Small intestine (tissue), 7 donors: ENCODE data around the gene SLC4A2. TPM values are rescaled to one million over a fixed set of nuclear protein-coding genes. Genes with fewer than 3 reads are reported as not detected.

Source experiments
- DNase-seq, 2 donors: peaks; one replicate each; pipeline versions ENCODE4 v3.0.0 to v3.0.0-alpha.2; 2013
- FAIRE-seq: peaks from 2 replicates; lab custom pipeline; 2012; peaks lifted over from hg19 to GRCh38; lab: Jason Lieb, UNC
- H3K27ac ChIP-seq, 3 donors: one replicate each; pipeline ENCODE4 v1.5.1; 2013; ENCODE audit warnings: low read length in 2 of 3, mild to moderate bottlenecking in 2 of 3, control low read depth in 1 of 3, inconsistent platforms in 1 of 3, low read depth in 1 of 3, moderate library complexity in 1 of 3
- H3K27me3 ChIP-seq, 3 donors: one replicate each; pipeline ENCODE4 v1.6.1; 2013; ENCODE audit warnings: low read length in 3 of 3, inconsistent platforms in 1 of 3; ENCODE audit not compliant: control insufficient read depth in 3 of 3, insufficient read depth in 3 of 3
- H3K36me3 ChIP-seq, 3 donors: one replicate each; pipeline ENCODE4 v1.6.1; 2013; ENCODE audit warnings: low read length in 3 of 3, inconsistent platforms in 1 of 3, low read depth in 1 of 3, mild to moderate bottlenecking in 1 of 3, moderate library complexity in 1 of 3; ENCODE audit not compliant: control insufficient read depth in 3 of 3, insufficient read depth in 2 of 3
- H3K4me1 ChIP-seq, 3 donors: one replicate each; pipeline ENCODE4 v1.6.1; 2013; ENCODE audit warnings: low read length in 2 of 3, inconsistent platforms in 1 of 3, low read depth in 1 of 3, mild to moderate bottlenecking in 1 of 3, moderate library complexity in 1 of 3; ENCODE audit not compliant: control insufficient read depth in 3 of 3, insufficient read depth in 2 of 3
- H3K4me3 ChIP-seq, 3 donors: one replicate each; pipeline ENCODE4 v1.5.1; 2013; ENCODE audit warnings: low read length in 3 of 3, control low read depth in 1 of 3, inconsistent platforms in 1 of 3, low read depth in 1 of 3, mild to moderate bottlenecking in 1 of 3, moderate library complexity in 1 of 3
- H3K9me3 ChIP-seq, 2 donors: one replicate each; pipeline ENCODE4 v1.6.1; 2013; ENCODE audit warnings: low read depth in 1 of 2, low read length in 1 of 2; ENCODE audit not compliant: control insufficient read depth in 2 of 2, insufficient read depth in 1 of 2
- WGBS, 3 donors: extraction: QIAGEN DNeasy Blood & Tissue Kit; methylation state at CpG; one replicate each; pipeline ENCODE4 v1.1.7; 2013; 5-methylcytosine and 5-hydroxymethylcytosine counted together
- polyA plus RNA-seq, 4 donors: library from polyadenylated mRNA; stranded (reverse) in 3 of 4; unstranded in 1 of 4; fragments of 200-250 nt in 3 of 4; fragments of 120-200 nt in 1 of 4; gene quantifications; one replicate each; pipeline versions ENCODE4 v1.2.1 to v1.2.3, GENCODE V29; 2013
- donor health status: healthy with polysubstance abuse.
- donor health status: control.
- donor health status: control.
- donor health status: Bipolar disorder and iron deficiency.
- donor health status: healthy.

SLC4A2 gene
- polyA plus RNA-seq, 4 donors, result 91.5 to 132 (median 103) TPM

- 5 to 9% (median 7%) methylated on average over 30 to 34 of the region's 34 CpGs for WGBS, 3 donors
- Histone ChIP-seq H3K9me3 (no peaks in the 10 kb centered on the region), H3K27ac (no peak overlapping the region), H3K27me3 (peaks cover 3 to 44% (median 10%) of the 10 kb centered on the region in 3 donors), H3K4me1 (peaks cover under 1 to 29% (median 6%) of the 10 kb centered on the region in 3 donors), H3K4me3 (peak overlapping the region in 1 of 3 donors; percentile 20), H3K36me3 (peaks cover 0 to 5% (median 0%) of the 10 kb centered on the region in 3 donors)
- FAIRE-seq (no peak), DNase-seq (peak; percentile 34 to 81)
These were observed 41.4 kb upstream of the SLC4A2 start for GRCh38 chr7:151017953-151018420.

- Histone ChIP-seq H3K27me3 (peaks cover 3 to 44% (median 10%) of the 10 kb centered on the region in 3 donors), H3K9me3 (no peaks in the 10 kb centered on the region), H3K36me3 (peaks cover 0 to 5% (median 0%) of the 10 kb centered on the region in 3 donors), H3K4me1 (peaks cover 0 to 25% (median 2%) of the 10 kb centered on the region in 3 donors), H3K4me3 (peak overlapping the region in 1 of 3 donors; percentile 20), H3K27ac (no peak overlapping the region)
- FAIRE-seq (no peak), DNase-seq (peak in 1 of 2 donors; percentile 73)
- WGBS, 3 donors, result 1 to 3% (median 2%) methylated on average over 49 to 82 of the region's 82 CpGs
These were observed 40.8 kb upstream of the SLC4A2 start for GRCh38 chr7:151018421-151019129.

GRCh38 chr7:151019130-151019447 is 40.3 kb upstream of the SLC4A2 start:
- Histone ChIP-seq H3K27ac (no peak overlapping the region), H3K9me3 (no peaks in the 10 kb centered on the region), H3K36me3 (peaks cover 0 to 2% (median 0%) of the 10 kb centered on the region in 3 donors), H3K4me1 (peaks cover 0 to 20% (median 2%) of the 10 kb centered on the region in 3 donors), H3K27me3 (peaks cover 3 to 44% (median 10%) of the 10 kb centered on the region in 3 donors), H3K4me3 (no peak overlapping the region)
- DNase-seq, result no peak
- 15 to 33% (median 20%) methylated on average over 15 to 20 of the region's 20 CpGs for WGBS, 3 donors
- no peak for FAIRE-seq

GRCh38 chr7:151020231-151020630 is 39.2 kb upstream of the SLC4A2 start:
- Histone ChIP-seq H3K27ac (no peak overlapping the region), H3K27me3 (peaks cover 3 to 44% (median 10%) of the 10 kb centered on the region in 3 donors), H3K4me3 (no peak overlapping the region), H3K36me3 (no peaks in the 10 kb centered on the region), H3K4me1 (peaks cover 0 to 17% (median 2%) of the 10 kb centered on the region in 3 donors), H3K9me3 (no peaks in the 10 kb centered on the region)
- FAIRE-seq, result no peak
- no peak for DNase-seq
- 56 to 59% (median 58%) methylated on average over 7 of the region's 7 CpGs for WGBS, 3 donors

GRCh38 chr7:151023232-151023631 is 36.2 kb upstream of the SLC4A2 start:
- DNase-seq, result no peak
- no peaks in the 10 kb centered on the region for H3K9me3 ChIP-seq
- 78 to 82% (median 82%) methylated on average over 10 of the region's 10 CpGs for WGBS, 3 donors
- H3K27ac ChIP-seq, result no peak overlapping the region
- H3K4me3 ChIP-seq, result no peak overlapping the region
- H3K27me3 ChIP-seq, result peaks cover 3 to 30% (median 10%) of the 10 kb centered on the region in 3 donors
- no peak for FAIRE-seq
- H3K4me1 ChIP-seq, result peaks cover 0 to 18% (median 2%) of the 10 kb centered on the region in 3 donors
- H3K36me3 ChIP-seq, result no peaks in the 10 kb centered on the region

GRCh38 chr7:151024435-151025056 is 34.8 kb upstream of the SLC4A2 start, which contains the start of gene ATG9B:
Gene ATG9B (minus strand): TSS chr7:151024494. CDS start chr7:151024423, 71 bp downstream.
- H3K4me3 ChIP-seq, result no peak within 1 kb of the TSS
- H3K9me3 ChIP-seq, result no peaks in the 10 kb centered on the region
- H3K27me3 ChIP-seq, result peaks cover 0 to 18% (median 5%) of the 10 kb centered on the region in 3 donors
- 70 to 73% (median 73%) methylated on average over 4 of the region's 4 CpGs for WGBS, 3 donors
- FAIRE-seq (no peak), DNase-seq (no peak)
- H3K27ac ChIP-seq, result no peak within 1 kb of the TSS
- H3K4me1 ChIP-seq, result peaks cover 0 to 16% (median 0%) of the 10 kb centered on the region in 3 donors
- H3K36me3 ChIP-seq, result no peaks in the 10 kb centered on the region

- H3K9me3 ChIP-seq, result no peaks in the 10 kb centered on the region
- H3K27me3 ChIP-seq, result peaks cover 0 to 2% (median 0%) of the 10 kb centered on the region in 3 donors
- peaks cover 0 to 16% (median 0%) of the 10 kb centered on the region in 3 donors for H3K4me1 ChIP-seq
- FAIRE-seq (no peak), DNase-seq (no peak)
- no peak overlapping the region for H3K4me3 ChIP-seq
- 83 to 86% (median 86%) methylated on average over 4 of the region's 4 CpGs for WGBS, 3 donors
- no peaks in the 10 kb centered on the region for H3K36me3 ChIP-seq
- H3K27ac ChIP-seq, result no peak overlapping the region
These were observed 33.3 kb upstream of the SLC4A2 start for GRCh38 chr7:151025924-151026671.
